ENCODE measurements around the gene ZNF160.

Gene ZNF160

GRCh38 chr19:53103234-53104203, at the start of gene ZNF160:
ZNF160 (minus strand) TSS chr19:53103422; CDS start chr19:53086276, 17,146 bp downstream.
- peak; percentile 76 for DNase-seq (ENCODE audit: low read depth)
- no peak for TF ChIP-seq CTCF (IDR thresholded peaks at IDR 0.05; ENCODE audit: control insufficient read depth, extremely low read depth, insufficient read depth)

GRCh38 chr19:53147645-53148044, 44.4 kb upstream of the ZNF160 start:
- no peak for TF ChIP-seq CTCF (IDR thresholded peaks at IDR 0.05; ENCODE audit: control insufficient read depth, extremely low read depth, insufficient read depth)
- H3K4me3 ChIP-seq (ENCODE audit: low read depth, low read length), result no peak overlapping the region
- DNase-seq (ENCODE audit: low read depth), result no peak

More at GRCh38 chr19:53103234-53104203, at the start of gene ZNF160:
- peak within 1 kb of the TSS; percentile 97 for H3K4me3 ChIP-seq (ENCODE audit: low read depth, low read length)

- no peak for DNase-seq (ENCODE audit: low read depth)
- no peak overlapping the region for H3K4me3 ChIP-seq (ENCODE audit: low read depth, low read length)
- no peak for TF ChIP-seq CTCF (IDR thresholded peaks at IDR 0.05; ENCODE audit: control insufficient read depth, extremely low read depth, insufficient read depth)
Measured at GRCh38 chr19:53140351-53140750, 37.1 kb upstream of the ZNF160 start.

- TF ChIP-seq CTCF (IDR thresholded peaks at IDR 0.05; ENCODE audit: control insufficient read depth, extremely low read depth, insufficient read depth), result no peak
- DNase-seq (ENCODE audit: low read depth), result no peak
- no peak overlapping the region for H3K4me3 ChIP-seq (ENCODE audit: low read depth, low read length)
Measured at GRCh38 chr19:53136432-53136831, 33.2 kb upstream of the ZNF160 start.

- H3K4me3 ChIP-seq (ENCODE audit: low read depth, low read length), result peak within 1 kb of the TSS; percentile 88
- DNase-seq (ENCODE audit: low read depth), result peak; percentile 41
- no peak for TF ChIP-seq CTCF (IDR thresholded peaks at IDR 0.05; ENCODE audit: control insufficient read depth, extremely low read depth, insufficient read depth)
Measured at GRCh38 chr19:53132141-53132991, 29.1 kb upstream of the ZNF160 start, which contains the start of gene ZNF415. ZNF415 (minus strand) TSS chr19:53132910; CDS start chr19:53122676, 10,234 bp downstream.

GRCh38 chr19:53131727-53132126, 28.5 kb upstream of the ZNF160 start:
- peak overlapping the region; percentile 88 for H3K4me3 ChIP-seq (ENCODE audit: low read depth, low read length)
- no peak for DNase-seq (ENCODE audit: low read depth)

More at GRCh38 chr19:53131727-53132126, 28.5 kb upstream of the ZNF160 start:
- no peak for TF ChIP-seq CTCF (IDR thresholded peaks at IDR 0.05; ENCODE audit: control insufficient read depth, extremely low read depth, insufficient read depth)
